HS-27A (cell line): Measurements from ENCODE around the gene ATCAY.
"Not testable (repeated sequence)": the region's sequence is repeated elsewhere in the genome, so short reads cannot be mapped to it uniquely, and the experiment has no call there.

Source experiments
- DNase-seq: peaks from one replicate; pipeline ENCODE4 v3.0.0-alpha.2; 2012; ENCODE audit warnings: low read depth, missing footprints

ATCAY gene

DNA sequence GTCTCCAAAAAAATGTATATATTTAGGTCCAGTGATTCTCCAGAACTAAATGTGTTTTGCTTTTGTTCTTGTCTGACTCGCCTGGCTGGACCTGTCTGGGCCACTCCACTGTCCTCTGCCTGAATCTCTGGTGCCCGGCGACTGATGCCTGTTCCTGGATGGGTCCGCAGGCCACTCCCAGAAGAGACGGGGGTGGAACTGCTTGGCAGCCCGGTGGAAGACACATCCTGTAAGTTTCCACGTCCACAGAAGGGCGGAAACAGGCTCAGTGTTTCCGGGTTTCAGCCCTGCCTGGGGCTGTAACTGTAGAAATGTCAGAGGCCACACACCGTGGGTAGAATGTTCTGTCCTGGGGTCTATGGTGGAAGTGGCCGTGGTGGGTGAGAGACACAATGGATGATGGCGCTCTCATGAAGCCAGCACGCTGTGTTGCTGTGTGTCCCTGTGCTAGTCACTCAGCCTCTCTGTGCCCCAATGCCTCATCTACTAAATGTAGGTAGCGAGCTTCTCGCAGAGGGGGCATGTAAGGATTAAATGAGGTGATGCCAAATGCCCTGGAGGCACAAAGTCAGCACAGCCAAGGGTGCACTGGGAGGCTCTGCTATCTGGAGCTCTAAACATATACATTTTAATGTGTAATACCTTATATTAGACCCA is 22.0 kb downstream of the ATCAY start:
- no peak for DNase-seq

DNA sequence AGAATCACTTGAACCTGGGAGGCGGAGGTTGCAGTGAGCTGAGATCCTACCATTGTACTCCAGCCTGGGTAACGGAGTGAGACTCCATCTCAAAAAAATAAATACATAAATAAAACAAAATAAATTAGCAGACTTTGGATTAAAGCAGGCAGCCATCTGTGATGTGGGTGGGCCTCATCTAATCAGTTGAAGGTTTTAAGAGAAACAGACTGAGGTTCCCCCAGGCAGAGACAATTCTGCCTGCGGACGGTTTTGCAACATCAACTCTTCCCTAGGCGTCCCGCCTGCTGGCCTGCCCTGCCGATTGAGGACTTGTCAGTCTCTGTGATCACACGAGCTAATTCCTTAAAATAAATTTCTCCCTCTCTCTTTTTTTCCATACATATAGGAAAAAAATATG is 23.7 kb downstream of the ATCAY start:
- no peak for DNase-seq

DNA sequence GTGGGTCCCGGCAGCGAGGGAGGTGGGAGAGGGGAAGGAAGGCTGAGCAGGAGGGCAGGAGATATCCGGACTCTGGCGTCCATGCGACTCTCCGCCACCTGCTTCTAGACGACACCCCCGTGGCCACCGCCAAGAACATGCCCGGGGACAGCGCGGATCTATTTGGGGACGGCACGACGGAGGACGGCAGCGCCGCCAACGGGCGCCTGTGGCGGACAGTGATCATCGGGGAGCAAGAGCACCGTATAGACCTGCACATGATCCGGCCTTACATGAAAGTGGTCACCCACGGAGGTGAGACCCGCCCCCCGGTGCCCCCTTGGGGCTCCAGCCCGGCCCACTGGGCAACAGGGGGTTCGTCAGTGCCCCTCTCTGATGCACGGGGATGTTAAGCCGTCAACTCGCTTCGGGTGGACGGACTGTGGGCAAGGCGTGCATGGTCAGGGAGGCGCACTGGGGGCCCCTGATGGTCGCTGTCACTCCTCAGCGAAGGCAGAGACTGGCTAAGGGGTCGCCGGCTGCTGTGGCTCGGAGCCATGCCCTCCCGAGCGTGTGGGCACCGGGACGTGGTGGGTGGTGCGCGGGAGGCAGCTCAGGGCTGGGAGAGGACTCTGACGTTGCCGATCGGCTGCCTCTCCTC is 27.3 kb downstream of the ATCAY start:
- no peak for DNase-seq

DNA sequence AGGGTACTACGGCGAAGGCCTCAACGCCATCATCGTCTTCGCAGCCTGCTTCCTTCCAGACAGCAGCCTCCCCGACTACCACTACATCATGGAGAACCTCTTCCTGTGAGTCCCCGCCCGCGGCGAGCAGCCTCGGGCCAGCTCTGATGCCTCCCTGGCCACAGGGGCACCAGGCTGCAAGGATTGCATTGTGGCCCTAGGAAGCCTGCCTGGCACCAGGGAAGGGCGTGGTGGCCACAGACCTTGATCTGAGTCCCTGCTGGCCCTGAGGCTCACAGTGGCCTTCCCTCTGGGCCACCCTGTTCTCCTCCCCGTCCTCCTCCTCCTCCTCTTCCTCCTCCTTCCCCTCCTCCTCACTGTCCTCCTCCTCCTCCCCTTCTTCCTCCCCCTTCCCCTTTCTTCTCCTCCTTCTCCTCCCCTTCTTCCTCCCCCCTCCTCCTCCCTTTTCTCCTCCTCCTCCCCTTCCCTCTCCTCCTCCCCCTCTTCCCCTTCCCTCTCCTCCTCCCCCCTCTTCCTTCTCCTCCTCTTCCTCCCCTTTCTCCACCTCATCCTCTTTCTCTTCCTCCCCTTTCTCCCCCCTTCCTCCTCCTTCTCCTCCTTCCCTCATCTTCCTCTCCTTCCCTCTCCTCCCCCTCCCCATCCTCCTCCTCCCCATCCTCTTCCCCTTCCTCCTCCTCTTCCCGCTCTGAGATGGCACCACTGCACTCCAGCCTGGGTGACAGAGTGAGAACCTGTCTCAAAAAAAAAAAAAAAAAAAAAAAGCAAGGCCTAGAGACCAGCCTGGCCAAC is 28.0 kb downstream of the ATCAY start:
- DNase-seq: no peak

DNA sequence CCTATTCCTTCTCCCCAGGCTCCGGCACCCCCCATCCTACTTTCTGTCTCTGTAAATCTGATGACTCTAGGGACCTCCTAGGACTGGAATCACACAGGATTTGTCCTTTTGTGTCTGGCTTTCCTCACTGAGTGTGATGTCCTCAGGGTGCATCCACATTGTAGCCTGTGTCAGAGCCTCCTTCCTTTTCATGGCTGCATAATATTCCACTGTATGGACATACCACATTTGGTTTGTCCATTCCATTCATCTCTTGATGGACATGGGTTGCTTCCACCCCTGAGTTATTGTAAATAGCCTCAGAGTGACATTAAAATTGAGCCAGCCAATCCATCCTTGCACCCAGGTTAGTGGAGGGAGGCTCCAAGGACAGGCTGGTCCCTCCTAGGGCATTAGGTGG is 29.6 kb downstream of the ATCAY start:
- no peak for DNase-seq

DNA sequence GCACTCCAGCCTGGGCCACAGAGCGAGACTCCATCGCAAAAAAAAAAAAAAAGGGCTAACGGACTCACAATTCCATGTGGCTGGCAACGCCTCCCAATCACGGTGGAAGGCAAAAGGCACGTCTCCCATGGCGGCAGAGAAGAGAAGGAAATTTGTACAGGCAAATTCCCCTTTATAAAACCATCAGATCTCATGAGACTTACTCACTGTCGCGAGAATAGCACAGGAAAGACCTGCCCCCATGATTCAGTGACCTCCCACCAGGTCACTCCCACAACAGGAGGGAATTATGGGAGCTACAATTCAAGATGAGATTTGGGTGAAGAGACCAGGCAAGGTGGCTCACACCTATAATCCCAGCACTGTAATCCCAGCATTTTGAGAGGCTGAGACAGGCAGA is 33.7 kb downstream of the ATCAY start:
- no peak for DNase-seq

DNA sequence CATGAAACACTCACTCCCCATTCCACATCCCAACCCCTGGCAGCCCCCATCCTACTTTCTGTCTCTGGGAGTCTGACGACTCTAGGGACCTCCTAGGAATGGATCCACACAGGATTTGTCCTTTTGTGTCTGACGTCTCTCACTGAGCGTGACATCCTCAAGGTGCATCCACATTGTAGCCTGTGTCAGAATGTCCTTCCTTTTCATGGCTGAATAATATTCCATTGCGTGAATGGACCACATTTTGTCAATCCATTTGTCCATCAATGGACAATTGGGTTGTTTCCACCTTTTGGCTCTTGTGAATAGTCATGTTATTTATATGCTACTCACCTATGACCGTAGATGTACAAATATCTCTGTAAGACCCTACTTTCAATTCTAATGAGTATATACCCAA is 35.5 kb downstream of the ATCAY start:
- DNase-seq: no peak

DNA sequence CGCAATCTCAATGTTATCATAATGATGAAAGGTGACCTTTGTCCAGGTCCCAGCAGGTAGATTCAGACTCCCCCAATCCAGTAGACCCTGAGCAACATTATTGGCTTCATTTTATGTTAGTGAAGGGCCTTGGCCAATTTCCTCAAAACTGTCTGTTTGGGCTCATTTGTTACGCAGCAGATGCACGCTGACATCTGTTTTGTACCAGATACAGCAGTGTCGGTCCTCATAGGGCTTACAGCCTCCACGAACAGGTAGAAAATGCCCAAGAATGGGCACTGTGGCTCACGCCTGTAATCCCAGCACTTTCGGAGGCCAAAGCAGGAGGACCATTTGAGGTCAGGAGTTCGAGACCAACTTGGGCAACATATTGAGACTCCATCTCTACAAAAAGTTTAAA is 39.3 kb downstream of the ATCAY start:
- DNase-seq: no peak

DNA sequence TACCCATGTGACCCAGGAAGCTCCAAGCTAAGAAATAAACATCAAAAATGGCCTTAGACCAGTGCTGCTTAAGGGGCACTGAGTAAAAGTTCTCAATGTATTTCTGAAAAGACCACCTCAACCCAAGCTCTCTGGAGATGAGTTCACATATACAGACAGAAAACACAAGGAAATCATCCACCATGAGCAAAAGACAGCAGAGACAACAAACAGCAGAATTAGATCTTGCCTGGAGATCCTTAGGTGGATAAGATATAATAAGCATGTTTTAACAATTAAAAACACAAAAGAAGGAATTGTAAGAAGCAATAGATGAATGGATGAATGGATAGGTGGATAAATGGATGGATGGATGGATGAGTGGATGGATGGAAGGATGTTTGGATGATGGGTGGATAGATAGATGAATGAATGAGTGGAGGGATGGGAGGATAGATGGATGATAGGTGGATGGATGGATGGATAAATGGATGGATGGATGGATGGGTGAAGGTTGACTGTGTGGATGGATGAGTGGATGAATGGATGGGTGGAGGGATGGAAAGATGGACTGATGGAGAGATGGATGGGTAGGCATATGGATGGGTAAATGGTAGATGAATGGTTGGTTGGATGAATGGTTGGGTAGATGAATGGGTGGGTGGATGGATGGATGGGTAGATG is 42.7 kb downstream of the ATCAY start:
- no peak for DNase-seq

DNA sequence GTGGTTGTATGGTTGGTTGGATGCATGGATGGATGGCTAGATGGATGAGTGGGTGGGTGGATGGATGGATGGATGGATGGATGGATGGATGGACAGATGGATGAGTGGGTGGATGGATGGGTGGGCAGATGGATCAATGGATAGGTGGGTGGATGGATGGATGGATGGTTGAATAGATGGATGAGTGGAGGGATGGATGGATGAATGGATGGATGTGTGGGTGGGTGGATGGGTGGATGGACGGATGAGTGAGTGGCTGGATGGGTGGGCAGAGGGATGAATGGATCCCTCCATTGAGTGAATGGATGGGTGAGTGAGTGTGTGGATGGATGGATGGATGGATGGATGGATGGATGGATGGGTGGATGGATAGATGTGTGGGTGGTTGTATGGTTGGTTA is 43.4 kb downstream of the ATCAY start:
- DNase-seq: no peak

DNA sequence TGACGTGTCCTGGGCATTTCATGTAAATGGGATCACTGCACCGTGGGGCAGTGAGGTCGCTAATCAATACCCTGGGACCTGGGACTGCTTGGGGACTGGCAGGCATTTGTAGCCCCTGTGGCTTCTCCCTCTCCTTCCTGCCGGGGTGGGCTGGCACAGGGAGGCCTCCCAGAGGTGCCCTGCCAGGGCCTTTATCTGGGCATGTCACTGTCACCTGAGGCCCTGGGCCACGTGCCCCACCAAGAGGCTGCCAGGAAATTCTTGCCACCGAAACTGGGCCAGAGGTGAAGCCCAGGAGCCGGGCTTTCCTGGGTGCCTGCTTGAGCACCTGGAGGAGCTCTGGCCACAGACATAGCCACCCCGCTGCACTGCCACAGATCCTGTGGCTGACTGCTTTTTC is 50.6 kb downstream of the ATCAY start:
- DNase-seq: no peak

DNA sequence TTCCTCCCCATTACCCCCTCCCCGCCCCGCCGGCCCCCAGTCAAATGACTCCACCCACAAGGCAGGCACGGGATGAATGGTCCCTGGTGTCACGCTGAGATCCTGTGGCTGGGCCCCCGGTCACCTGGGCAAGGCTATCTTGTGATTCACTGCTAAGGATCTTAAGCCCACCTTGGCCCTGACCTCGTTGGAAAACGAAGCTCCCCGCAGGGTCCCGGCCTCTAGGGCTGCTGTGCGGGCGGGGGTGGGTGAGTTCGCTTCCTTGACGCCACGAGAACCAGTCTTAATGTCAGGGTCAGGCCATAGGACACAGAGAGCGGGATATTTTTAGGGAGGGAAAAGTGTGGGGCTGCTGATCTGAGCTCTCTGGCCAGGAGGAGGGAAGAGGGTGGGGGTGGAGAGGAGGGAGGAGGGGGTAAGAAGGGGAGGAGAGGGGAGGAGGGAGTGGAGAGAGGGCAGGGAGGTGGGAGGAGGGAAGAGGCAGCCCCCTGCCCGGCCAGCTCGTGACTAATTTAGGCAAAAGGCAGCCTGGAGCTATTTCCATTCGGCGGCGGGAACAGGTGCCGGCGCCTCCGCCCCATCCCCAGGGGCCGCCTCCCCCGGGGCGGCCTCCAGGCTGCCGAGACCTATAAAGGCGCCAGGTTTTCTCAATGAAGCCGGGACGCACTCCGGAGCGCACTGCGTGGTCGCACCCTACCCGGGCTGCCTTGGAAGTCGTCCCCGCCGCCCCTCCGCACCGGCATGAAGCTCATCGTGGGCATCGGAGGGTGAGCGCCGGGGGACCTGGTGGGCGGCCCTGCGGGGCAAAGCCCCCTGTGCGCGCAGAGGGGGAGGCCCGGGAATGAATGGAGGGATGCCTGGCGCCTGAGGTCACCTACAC is 52.7 kb downstream of the ATCAY start, which contains the start of gene NMRK2:
Gene NMRK2 (plus strand): TSS at position 139 of the 880 bp plus-strand sequence. CDS start 603 bp downstream, at position 742.
- no peak for DNase-seq

DNA sequence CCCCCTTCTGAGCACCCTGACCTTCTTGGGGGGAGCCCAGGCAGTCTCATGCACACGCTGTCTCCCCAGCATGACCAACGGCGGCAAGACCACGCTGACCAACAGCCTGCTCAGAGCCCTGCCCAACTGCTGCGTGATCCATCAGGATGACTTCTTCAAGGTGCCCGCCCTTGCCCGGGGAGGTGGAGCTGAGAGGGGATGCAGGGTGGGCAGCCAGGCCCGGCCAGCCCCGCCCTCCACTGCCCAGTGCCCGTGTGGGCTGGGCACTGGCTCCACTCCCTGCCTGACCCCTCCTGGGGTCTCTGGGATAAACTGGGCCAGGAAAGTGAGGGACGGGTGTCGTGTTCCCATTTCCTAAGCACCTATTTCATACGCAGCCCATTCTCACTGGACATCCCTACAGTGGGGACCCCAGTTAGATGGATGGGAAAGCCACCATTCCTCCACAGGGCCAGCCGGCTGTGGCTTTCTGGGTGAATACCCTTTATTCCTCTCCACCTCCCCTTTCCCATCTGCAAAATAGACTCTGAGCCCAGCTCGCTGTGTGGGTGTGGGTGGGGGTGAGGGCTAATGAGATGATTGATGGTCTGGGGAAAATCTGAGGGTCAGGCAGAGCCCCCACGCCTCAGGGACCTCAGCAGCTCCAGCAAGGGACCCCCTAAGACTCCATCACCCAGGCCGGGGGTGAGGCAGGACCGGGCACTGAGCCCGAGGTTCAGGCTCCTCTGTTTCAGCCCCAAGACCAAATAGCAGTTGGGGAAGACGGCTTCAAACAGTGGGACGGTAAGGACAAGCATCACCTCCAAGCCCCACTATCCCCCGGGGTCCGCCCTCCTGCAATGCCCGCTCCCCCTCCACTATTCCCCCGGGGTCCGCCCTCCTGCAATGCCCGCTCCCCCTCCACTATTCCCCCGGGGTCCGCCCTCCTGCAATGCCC is 56.3 kb downstream of the ATCAY start:
- no peak for DNase-seq

DNA sequence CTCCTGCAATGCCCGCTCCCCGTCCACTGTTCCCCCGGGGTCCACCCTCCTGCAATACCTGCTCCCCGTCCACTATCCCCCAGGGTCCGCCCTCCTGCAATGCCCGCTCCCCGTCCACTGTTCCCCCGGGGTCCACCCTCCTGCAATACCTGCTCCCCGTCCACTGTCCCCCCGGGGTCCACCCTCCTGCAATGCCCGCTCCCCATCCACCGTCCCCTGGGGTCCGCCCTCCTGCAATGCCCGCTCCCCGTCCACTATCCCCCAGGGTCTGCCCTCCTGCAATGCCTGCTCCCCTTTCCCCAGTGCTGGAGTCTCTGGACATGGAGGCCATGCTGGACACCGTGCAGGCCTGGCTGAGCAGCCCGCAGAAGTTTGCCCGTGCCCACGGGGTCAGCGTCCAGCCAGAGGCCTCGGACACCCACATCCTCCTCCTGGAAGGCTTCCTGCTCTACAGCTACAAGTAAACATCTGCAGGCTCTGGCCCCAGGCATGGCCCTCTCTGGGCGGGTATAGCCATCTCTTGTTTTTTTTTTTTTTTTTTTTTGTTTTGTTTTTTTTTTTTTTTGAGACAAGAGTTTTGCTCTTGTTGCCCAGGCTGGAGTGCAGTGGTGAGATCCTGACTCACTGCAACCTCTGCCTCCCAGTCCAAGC is 57.9 kb downstream of the ATCAY start:
- not testable (repeated sequence) for DNase-seq

DNA sequence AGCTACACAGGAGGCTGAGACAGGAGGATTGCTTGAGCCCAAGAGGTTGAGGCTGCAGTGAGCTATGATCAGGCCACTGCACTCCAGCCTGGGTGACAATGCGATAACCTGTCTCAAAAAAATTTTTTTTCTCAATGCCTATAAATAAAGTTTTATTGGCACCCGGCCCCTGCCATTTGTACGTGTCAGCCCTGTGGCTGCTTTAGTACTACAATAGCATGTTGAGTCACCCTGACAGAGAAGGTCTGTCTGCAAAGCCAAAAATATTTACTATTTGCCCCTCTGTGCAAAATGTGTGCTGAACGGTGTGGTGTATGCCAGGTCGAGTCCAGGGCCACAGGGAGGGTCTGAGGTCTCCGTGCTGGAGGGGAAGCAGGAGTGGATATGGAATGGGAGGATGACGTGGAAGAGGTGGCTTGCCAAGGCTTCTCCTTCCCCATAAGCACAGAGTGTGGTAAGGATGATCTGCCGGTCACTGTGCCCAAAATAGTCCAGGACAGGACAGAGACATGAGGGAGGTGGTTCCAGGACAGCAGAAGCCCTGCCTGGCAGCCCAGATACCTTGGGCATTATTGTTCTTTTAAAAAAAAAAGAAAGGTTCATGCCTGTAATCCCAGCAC is 62.4 kb downstream of the ATCAY start:
- DNase-seq: no peak

DNA sequence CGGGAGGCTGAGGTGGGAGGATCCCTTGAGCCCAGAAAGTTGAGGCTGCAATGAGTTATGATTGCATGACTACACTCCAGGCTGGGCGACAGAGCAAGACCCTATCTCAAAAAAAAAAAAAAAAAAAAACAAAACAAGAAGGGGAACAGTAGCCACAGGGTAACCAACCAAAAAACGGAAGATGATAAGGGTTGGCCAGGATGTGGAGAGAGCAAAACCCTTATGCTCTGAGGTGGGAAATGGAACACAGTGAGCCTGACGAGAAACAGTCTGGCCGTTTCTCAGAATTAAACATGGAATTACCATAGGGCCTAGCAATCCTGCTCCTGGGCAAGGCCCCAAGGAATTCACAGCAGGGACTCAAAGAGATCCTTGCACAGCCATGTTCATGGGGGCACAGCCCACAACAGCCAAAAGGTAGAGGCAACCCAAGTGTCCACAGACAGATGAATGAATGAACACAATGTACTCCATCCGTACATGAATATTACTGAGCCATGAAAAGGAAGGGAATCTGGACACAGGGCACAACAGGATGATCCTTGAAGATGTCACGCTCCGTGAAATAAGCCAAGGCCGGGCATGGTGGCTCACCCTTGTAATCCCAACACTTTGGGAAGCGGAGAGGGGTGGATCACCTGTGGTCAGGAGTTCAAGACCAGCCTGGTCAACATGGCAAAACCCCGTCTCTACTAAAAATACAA is 63.7 kb downstream of the ATCAY start:
- no peak for DNase-seq

DNA sequence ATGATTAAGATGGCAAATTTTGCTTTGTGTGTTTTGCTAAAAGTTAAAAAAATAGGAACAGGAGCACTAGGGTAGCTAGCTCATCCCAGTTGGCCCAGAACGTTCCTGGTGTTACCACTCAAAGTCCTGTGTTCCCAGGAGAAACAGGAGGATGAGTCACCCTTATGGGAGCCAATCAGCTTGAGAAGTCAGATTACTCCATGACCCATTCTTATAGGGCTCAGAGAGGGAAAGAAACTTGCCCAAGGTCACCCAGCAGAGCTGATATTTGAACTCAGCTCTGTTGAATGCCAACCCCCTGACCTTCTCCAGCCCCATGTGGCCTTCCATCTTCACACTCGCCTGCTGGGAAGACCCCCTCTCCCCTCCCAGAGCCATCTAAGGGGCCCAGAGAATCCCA is 65.4 kb downstream of the ATCAY start:
- DNase-seq: no peak

DNA sequence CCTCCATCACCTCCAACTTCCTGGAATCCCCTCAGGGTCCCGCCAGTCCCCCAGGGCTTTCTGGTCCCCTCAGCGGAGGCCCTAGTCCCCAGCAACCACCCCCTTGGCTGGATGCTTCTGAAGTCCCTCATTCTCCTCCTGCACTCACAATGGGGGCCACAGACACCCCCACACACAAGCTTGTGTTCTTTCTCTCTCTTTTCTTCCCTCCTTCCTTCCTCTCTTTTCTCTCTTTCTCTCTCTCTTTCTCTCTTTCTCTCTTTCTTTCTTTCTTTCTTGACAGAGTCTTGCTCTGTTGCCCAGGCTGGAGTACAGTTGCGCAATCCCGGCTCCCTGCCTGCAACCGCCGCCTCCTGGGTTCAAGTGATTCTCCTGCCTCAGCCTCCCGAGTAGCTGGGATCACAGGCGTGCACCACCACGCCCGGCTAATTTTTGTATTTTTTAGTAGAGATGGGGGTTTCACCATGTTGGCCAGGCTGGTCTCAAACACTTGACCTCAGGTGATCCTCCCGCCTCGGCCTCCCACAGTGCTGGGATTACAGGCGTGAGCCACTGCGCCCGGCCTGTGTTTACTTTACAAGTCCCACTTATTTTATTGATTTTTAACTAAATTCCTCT is 66.9 kb downstream of the ATCAY start:
- DNase-seq: not testable (repeated sequence)
